C4-2B (cell line): Measurements from ENCODE around the gene RNPEPL1.
A peak's percentile ranks its signal among the peaks of the same experiment; 100 is the strongest.

Experiments
- H3K27ac ChIP-seq: fragments of 450-650 bp; 2 replicates; pipeline ENCODE4 v1.5.1; 2017
- ZFX ChIP-seq: fragments of 450-650 bp; IDR thresholded peaks from 2 replicates; pipeline ENCODE4 v1.6.1; 2017
- TF ChIP-seq, protein P1 (sequence below): fragments of 450-650 bp; conservative IDR thresholded peaks from 2 replicates; pipeline ENCODE4 v1.5.1; 2017; ENCODE audit warnings: mild to moderate bottlenecking

RNPEPL1 gene

DNA sequence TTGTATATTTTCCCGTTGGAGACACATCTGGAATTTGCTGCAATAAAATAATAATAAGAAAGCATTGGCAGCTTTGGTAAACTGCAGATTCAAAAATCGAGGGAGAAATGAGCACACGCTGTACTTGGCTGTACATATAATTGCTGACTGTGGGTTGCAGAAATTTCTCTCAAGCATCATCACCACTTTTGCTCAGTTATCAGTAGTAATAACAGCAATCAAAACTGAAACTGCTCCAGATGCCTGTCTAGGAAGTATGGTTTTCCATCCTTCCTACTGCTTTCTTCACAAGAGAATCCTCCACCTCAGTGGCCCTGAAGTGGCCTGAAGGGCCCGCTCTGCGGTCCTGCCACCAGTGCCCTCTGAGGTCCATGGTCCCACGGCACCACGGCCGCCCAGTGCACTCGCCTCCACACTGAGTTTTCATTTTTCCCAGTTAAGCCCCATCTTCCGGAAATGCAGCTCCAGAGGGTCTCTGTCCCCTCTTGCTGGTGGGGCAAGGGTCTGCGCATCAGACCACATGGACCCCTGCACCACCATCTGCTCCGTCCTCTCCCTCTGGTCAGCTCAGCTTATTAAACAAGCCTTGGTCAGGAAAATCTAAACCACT is 4.2 kb upstream of the RNPEPL1 start:
- TF ChIP-seq, protein P1, sequence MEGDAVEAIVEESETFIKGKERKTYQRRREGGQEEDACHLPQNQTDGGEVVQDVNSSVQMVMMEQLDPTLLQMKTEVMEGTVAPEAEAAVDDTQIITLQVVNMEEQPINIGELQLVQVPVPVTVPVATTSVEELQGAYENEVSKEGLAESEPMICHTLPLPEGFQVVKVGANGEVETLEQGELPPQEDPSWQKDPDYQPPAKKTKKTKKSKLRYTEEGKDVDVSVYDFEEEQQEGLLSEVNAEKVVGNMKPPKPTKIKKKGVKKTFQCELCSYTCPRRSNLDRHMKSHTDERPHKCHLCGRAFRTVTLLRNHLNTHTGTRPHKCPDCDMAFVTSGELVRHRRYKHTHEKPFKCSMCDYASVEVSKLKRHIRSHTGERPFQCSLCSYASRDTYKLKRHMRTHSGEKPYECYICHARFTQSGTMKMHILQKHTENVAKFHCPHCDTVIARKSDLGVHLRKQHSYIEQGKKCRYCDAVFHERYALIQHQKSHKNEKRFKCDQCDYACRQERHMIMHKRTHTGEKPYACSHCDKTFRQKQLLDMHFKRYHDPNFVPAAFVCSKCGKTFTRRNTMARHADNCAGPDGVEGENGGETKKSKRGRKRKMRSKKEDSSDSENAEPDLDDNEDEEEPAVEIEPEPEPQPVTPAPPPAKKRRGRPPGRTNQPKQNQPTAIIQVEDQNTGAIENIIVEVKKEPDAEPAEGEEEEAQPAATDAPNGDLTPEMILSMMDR = no peak
- TF ChIP-seq ZFX = no peak
- H3K27ac ChIP-seq = no peak overlapping the region

DNA sequence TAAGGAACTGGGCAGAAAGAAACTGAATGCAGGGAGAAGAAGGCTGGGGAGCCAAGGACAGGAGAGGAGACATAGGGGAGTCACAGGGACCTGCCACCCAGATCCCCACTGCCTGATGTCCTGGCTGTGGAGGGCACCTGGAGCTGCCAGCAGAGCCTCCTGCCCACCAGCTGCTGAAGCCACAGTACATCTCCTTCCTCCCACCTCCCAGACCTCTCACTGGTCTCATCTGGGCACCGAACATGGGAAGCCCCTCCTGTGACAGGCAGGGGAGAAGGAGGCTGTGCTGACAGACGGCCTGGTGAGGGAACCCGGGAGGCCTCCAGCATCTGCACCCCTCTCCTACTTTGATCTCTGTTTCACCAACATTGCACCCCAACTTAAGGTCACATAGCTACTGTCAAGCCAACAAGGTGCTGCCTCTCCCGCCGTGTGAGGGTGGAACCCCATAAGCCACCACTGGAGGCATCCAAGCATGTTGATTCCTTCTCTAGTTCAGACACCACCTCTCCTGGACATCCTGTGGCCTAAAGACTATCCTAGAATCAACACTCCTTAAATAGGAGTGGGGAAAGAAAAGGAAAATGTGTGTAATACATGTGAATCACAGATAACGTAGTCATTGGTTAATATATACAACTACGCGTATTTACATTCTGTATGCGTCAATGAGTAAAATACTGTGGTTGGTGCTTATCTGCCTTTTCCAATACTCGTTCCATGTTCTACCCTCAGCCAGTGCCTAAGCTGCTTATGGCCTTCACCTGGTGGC is 3.5 kb upstream of the RNPEPL1 start:
- peak overlapping the region; percentile 94 for H3K27ac ChIP-seq
- no peak for TF ChIP-seq ZFX
- TF ChIP-seq, protein P1 = no peak

DNA sequence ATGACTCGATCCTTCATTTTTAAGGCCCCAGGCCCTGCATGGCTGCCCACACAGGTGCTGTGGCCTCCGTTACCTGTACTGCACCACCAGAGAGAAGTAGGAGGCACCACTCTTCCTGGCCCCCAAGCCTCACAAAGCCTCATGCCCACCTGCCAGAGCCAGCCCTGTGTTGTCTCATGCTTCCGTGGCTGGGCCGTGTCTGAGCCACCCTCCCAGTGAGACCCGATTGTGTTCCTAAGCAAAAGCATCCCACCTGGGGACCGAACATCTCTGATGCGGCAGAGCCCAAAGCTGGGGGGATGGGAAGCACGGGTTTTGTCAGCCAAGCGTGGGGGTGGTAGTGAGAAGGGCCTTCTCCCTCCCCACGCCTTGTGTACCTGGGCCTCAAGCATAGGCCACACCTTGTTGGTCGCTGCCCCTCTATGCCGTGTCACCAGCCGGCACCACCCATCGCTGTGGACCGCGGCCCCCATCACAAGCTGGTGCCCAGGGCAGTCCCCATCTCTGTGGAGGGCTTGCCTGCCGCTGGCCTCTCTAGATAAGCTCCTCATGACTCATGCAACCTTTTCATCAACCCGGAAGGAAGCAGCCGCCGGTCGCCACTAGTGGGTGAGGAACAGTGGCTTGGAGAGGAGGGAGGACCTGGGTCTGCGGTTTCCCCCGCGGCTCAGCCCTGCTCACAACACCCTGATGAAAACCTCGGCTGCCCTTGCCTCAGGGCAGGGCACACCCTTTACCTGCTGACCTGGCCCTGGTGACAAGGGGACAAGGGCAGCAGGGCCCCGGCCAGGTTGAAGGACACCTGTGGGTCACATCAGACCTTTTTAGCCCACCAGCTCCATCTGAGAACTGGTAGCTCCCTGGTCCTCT is 2.7 kb upstream of the RNPEPL1 start:
- H3K27ac ChIP-seq = peak overlapping the region; percentile 94
- no peak for TF ChIP-seq ZFX
- TF ChIP-seq, protein P1 = no peak

DNA sequence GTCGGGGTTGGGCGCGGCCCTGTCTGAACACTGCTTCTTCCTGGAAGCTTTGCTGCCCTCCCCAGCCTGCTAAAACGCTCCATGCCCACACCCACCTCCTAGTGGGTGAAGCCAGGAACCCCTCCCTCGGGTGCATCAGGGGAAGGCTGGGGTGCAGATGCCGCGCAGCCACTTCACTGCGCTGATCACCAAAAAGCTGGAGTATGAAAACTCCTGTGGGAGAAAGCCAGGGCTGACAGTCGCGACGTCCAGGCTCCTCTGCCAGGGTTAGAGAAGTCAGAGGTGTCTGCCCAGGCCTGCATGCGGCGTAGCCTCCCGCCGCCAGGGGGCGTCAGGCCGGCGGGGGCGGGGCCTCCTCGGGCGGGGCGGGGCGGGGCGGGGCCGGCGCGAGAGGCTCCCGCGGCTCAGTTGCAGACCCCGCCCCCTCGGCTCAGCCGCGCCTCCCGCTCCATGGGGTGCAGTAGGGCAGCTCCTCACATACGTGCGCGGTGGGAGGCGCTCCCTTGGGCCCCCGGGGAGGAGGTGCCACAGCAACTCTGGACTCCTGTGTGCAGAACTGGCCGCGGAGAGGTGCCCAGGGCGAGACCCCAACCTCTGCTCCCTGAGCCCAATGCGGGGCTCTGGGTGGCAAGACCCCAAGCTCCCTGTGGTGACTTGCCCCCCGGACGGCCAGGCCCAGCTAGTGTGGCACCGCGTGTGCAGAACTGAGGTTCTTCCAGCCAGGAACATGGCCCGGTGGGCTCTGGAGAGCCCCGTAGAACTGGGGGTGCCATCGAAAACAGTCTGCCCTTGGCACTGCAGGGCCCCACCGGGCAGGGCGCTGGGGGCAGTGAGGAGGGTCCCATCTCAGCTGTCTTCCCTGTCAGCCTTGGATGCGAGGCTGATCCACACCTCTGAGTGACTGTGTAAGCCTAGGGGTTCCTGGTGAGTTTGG is 1.8 kb upstream of the RNPEPL1 start:
- peak overlapping the region; percentile 94 for H3K27ac ChIP-seq

DNA sequence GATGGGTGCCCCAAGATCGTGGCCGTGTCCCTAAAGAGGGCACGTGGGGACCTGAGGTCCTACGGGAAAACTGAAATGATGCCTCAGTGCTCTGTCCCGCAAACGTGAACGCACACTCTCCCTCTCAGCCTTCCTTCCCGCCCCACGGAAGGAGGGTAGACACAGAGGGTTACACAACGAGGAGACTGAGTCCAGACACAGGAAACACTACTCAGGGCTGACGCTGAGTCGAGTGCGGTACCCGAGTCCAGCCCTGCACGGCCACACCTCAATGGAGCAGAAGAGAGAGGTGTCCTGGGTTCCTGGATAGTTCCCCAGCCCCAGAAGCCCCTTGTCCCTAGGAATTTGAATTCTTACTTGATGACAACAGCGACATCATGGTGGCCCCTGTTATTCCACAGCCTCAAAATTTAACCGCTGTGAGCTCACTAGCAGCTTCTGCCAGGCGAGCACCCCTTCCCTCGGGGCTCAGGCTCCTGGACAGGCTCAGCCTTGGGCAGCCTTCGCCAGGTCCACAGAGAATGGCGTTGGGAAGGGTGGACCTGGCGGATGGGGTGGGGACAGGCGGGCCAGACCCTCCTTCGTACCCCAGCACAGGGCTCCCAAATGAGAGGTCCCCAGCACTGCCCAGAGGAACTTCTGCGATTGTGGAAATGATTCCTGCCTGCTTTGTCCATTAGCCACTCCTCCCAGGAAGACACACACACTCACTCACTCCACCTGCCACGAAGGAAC is 980 bp upstream of the RNPEPL1 start:
- H3K27ac ChIP-seq = peak overlapping the region; percentile 94
- TF ChIP-seq, protein P1 = no peak
- TF ChIP-seq ZFX = no peak

More for the DNA sequence above, 1.8 kb upstream of the RNPEPL1 start:
- TF ChIP-seq, protein P1 = peak; percentile 96
- no peak for TF ChIP-seq ZFX

DNA sequence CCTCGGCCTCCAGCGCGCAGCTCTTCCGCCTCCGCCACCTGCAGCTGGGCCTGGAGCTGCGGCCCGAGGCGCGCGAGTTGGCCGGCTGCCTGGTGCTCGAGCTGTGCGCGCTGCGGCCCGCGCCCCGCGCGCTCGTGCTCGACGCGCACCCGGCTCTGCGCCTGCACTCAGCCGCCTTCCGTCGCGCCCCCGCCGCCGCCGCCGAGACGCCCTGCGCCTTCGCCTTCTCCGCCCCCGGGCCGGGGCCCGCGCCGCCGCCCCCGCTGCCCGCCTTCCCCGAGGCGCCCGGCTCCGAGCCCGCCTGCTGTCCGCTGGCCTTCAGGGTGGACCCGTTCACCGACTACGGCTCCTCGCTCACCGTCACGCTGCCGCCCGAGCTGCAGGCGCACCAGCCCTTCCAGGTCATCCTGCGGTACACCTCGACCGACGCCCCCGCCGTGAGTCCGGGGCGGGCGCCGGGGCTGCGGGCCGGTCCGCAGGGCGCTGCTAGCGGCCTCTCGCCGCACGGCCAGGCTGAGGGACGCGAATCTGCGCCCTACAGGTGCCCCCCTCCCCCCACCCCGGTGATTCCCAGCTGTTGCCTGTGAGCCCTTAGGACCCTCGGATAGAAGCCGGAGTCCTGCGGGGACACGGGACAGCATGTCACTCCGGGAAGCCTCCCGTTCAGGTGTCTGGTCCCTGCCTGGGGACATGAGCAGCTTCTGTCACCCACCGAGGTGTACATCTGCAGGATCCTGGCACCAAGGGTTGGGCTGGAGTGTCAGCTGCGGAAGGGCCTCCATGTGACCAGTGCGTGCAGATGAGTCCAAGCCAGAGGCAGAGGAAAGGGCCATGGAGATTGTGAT is 616 bp downstream of the RNPEPL1 start:
- H3K27ac ChIP-seq = peak overlapping the region; percentile 94
- TF ChIP-seq ZFX = peak; percentile 60; the same call in 1 of the 2 replicates
- TF ChIP-seq, protein P1 = no peak
